Measurements from ENCODE around the gene P3H4.

- TF ChIP-seq CTCF (IDR thresholded peaks at IDR 0.05; ENCODE audit: poor library complexity, severe bottlenecking) (no peak), EZH2 (IDR thresholded peaks at IDR 0.05; ENCODE audit: borderline replicate concordance, insufficient read depth, low read length, poor library complexity, severe bottlenecking) (no peak)
Measured at GRCh38 chr17:41836550-41837196, 24.9 kb upstream of the P3H4 start.
